ENCODE data around the gene RHOJ.
"Not testable (repeated sequence)": the region's sequence is repeated elsewhere in the genome, so short reads cannot be mapped to it uniquely, and the experiment has no call there.

RHOJ gene

DNA sequence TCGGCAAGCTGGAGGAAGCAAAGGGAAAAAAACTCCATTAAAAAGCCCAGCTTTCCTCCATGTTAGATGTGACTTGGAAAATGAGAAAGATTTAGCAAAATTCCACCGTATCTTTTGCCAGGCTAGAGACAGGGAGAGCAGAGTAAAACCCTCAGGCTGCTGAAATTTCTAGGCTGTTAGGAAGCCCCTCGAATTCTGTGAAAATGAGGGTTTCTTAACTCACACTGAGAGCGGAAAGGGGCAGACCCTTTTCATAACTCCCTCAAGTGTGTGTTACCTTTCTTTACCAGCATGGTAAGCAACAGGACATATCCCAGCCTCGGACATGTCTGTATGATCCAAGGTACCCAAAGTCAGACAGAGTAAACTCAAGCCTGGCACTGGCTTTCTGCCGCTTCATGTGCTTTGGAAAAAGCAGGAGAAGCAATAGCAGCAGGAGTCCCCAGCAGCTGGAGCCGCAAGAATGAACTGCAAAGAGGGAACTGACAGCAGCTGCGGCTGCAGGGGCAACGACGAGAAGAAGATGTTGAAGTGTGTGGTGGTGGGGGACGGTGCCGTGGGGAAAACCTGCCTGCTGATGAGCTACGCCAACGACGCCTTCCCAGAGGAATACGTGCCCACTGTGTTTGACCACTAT is at the start of gene RHOJ:
RHOJ (plus strand) TSS at position 37 of the 637 bp plus-strand sequence; CDS start at position 464, 427 bp downstream.
- Histone ChIP-seq H3K27me3 (ENCODE audit: control insufficient read depth, insufficient read depth, low read length) (no peaks in the 10 kb centered on the region), H3K4me3 (ENCODE audit: low read depth, low read length) (peak within 1 kb of the TSS; percentile 16), H3K4me1 (ENCODE audit: control insufficient read depth, insufficient read depth, low read length) (peaks cover 6% of the 10 kb centered on the region), H3K9me3 (ENCODE audit: control insufficient read depth, insufficient read depth, low read length) (no peaks in the 10 kb centered on the region), H3K9ac (ENCODE audit: low read depth, low read length) (no peak within 1 kb of the TSS), H3K36me3 (ENCODE audit: control insufficient read depth, insufficient read depth, low read length) (no peaks in the 10 kb centered on the region)

DNA sequence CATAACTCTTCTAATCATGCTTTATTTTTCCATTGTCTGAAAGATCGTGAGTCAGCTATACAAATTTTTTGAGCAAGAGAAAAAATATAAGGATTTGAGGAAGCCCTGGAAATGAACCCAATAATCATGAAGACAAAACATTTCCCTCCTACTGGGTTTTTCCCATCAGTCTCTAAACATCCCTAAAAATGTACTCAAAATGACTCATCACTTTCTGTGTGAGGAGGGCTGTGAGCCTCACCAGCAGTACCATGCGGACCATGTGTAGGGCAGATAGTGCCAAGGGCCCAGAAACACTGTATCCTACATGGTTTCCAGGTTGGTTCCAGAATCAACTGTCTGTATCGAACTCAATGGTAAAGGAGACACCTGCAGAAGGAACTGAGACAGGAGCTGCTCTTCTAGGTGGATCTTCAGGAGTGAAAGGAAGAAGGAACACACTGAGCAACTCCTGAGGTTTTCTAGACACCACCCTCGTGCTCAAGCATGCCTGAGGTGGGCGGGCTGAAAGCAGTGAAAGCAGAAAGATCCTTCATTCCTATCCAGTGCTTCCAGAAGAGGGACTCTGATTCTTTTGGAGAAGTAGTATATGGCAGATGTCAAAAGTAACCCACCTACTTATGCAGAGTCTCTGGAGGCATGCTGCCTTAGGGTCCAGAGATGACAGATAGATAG is 48.6 kb upstream of the RHOJ start:
- no peaks in the 10 kb centered on the region for H3K36me3 ChIP-seq (ENCODE audit: control insufficient read depth, insufficient read depth, low read length)
- no peak overlapping the region for H3K9ac ChIP-seq (ENCODE audit: low read depth, low read length)
- no peaks in the 10 kb centered on the region for H3K9me3 ChIP-seq (ENCODE audit: control insufficient read depth, insufficient read depth, low read length)
- H3K4me3 ChIP-seq (ENCODE audit: low read depth, low read length): no peak overlapping the region
- no peaks in the 10 kb centered on the region for H3K4me1 ChIP-seq (ENCODE audit: control insufficient read depth, insufficient read depth, low read length)
- H3K27me3 ChIP-seq (ENCODE audit: control insufficient read depth, insufficient read depth, low read length): no peaks in the 10 kb centered on the region

DNA sequence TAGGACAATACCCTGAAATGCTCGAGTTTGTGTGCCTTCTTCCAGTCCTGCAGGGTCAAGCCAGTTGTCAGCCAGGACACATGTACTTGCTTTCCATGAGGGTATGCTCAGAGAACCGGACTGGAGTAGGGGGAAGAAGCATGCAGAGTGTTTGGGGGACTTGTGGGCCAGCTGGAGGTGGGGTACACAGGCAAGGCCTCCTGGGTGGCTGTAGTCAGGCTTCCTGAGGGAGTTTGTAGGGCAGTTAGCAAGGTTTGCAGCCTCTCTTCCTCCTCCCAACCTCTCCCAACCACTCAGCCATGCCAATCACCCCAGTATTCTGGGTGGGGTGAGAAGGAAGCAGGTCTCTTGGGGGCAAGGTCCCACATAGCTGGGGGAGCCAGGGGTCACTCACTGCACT is 47.0 kb upstream of the RHOJ start:
- H3K36me3 ChIP-seq (ENCODE audit: control insufficient read depth, insufficient read depth, low read length): no peaks in the 10 kb centered on the region
- no peak overlapping the region for H3K4me3 ChIP-seq (ENCODE audit: low read depth, low read length)
- H3K27me3 ChIP-seq (ENCODE audit: control insufficient read depth, insufficient read depth, low read length): no peaks in the 10 kb centered on the region
- H3K9me3 ChIP-seq (ENCODE audit: control insufficient read depth, insufficient read depth, low read length): no peaks in the 10 kb centered on the region
- no peak overlapping the region for H3K9ac ChIP-seq (ENCODE audit: low read depth, low read length)
- no peaks in the 10 kb centered on the region for H3K4me1 ChIP-seq (ENCODE audit: control insufficient read depth, insufficient read depth, low read length)

DNA sequence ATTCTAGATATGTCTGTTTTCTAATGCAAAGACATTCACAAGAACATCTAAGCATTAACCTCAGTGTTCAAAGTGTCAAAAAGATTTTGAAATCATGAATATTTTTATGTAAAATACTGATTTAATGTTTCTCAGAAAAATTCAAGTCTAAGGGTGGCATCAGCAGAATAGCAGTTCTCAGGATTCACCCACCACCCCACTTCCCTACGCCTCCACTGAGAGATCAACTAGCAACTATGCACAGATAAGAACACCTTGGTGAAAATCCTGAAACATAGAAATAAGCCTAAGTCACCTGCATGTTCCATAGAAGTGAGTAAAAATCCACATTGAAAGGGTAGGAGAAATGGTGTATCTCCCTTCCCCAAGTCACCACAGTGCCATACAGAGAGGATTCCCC is 40.9 kb upstream of the RHOJ start:
- Histone ChIP-seq H3K4me3 (ENCODE audit: low read depth, low read length) (no peak overlapping the region), H3K36me3 (ENCODE audit: control insufficient read depth, insufficient read depth, low read length) (no peaks in the 10 kb centered on the region), H3K27me3 (ENCODE audit: control insufficient read depth, insufficient read depth, low read length) (no peaks in the 10 kb centered on the region), H3K9me3 (ENCODE audit: control insufficient read depth, insufficient read depth, low read length) (no peaks in the 10 kb centered on the region), H3K9ac (ENCODE audit: low read depth, low read length) (no peak overlapping the region), H3K4me1 (ENCODE audit: control insufficient read depth, insufficient read depth, low read length) (no peaks in the 10 kb centered on the region)

- H3K4me1 ChIP-seq (ENCODE audit: control insufficient read depth, insufficient read depth, low read length): no peaks in the 10 kb centered on the region
- no peaks in the 10 kb centered on the region for H3K9me3 ChIP-seq (ENCODE audit: control insufficient read depth, insufficient read depth, low read length)
- no peaks in the 10 kb centered on the region for H3K27me3 ChIP-seq (ENCODE audit: control insufficient read depth, insufficient read depth, low read length)
- no peak overlapping the region for H3K9ac ChIP-seq (ENCODE audit: low read depth, low read length)
- H3K4me3 ChIP-seq (ENCODE audit: low read depth, low read length): no peak overlapping the region
- H3K36me3 ChIP-seq (ENCODE audit: control insufficient read depth, insufficient read depth, low read length): no peaks in the 10 kb centered on the region
Observed at GRCh38 chr14:63164108-63164683, 40.0 kb upstream of the RHOJ start.

- not testable (repeated sequence) for H3K9ac ChIP-seq (ENCODE audit: low read depth, low read length); H3K9me3 ChIP-seq (ENCODE audit: control insufficient read depth, insufficient read depth, low read length); H3K36me3 ChIP-seq (ENCODE audit: control insufficient read depth, insufficient read depth, low read length); H3K4me1 ChIP-seq (ENCODE audit: control insufficient read depth, insufficient read depth, low read length); H3K27me3 ChIP-seq (ENCODE audit: control insufficient read depth, insufficient read depth, low read length); H3K4me3 ChIP-seq (ENCODE audit: low read depth, low read length)
Observed at GRCh38 chr14:63165267-63165666, 39.0 kb upstream of the RHOJ start.

GRCh38 chr14:63167044-63167443 is 37.2 kb upstream of the RHOJ start:
- H3K4me3 ChIP-seq (ENCODE audit: low read depth, low read length): no peak overlapping the region
- no peaks in the 10 kb centered on the region for H3K9me3 ChIP-seq (ENCODE audit: control insufficient read depth, insufficient read depth, low read length)
- H3K36me3 ChIP-seq (ENCODE audit: control insufficient read depth, insufficient read depth, low read length): no peaks in the 10 kb centered on the region
- no peaks in the 10 kb centered on the region for H3K27me3 ChIP-seq (ENCODE audit: control insufficient read depth, insufficient read depth, low read length)
- no peaks in the 10 kb centered on the region for H3K4me1 ChIP-seq (ENCODE audit: control insufficient read depth, insufficient read depth, low read length)
- H3K9ac ChIP-seq (ENCODE audit: low read depth, low read length): no peak overlapping the region

GRCh38 chr14:63174760-63175191 is 29.5 kb upstream of the RHOJ start:
- no peaks in the 10 kb centered on the region for H3K27me3 ChIP-seq (ENCODE audit: control insufficient read depth, insufficient read depth, low read length)
- H3K36me3 ChIP-seq (ENCODE audit: control insufficient read depth, insufficient read depth, low read length): no peaks in the 10 kb centered on the region
- H3K4me1 ChIP-seq (ENCODE audit: control insufficient read depth, insufficient read depth, low read length): no peaks in the 10 kb centered on the region
- no peak overlapping the region for H3K9ac ChIP-seq (ENCODE audit: low read depth, low read length)
- no peak overlapping the region for H3K4me3 ChIP-seq (ENCODE audit: low read depth, low read length)
- no peaks in the 10 kb centered on the region for H3K9me3 ChIP-seq (ENCODE audit: control insufficient read depth, insufficient read depth, low read length)

- Histone ChIP-seq H3K9me3 (ENCODE audit: control insufficient read depth, insufficient read depth, low read length) (no peaks in the 10 kb centered on the region), H3K9ac (ENCODE audit: low read depth, low read length) (no peak overlapping the region), H3K4me1 (ENCODE audit: control insufficient read depth, insufficient read depth, low read length) (no peaks in the 10 kb centered on the region), H3K36me3 (ENCODE audit: control insufficient read depth, insufficient read depth, low read length) (no peaks in the 10 kb centered on the region), H3K27me3 (ENCODE audit: control insufficient read depth, insufficient read depth, low read length) (no peaks in the 10 kb centered on the region), H3K4me3 (ENCODE audit: low read depth, low read length) (no peak overlapping the region)
Observed at GRCh38 chr14:63175531-63175930, 28.7 kb upstream of the RHOJ start.

GRCh38 chr14:63178912-63179311 is 25.3 kb upstream of the RHOJ start:
- Histone ChIP-seq H3K27me3 (ENCODE audit: control insufficient read depth, insufficient read depth, low read length) (no peaks in the 10 kb centered on the region), H3K9me3 (ENCODE audit: control insufficient read depth, insufficient read depth, low read length) (no peaks in the 10 kb centered on the region), H3K4me1 (ENCODE audit: control insufficient read depth, insufficient read depth, low read length) (no peaks in the 10 kb centered on the region), H3K9ac (ENCODE audit: low read depth, low read length) (no peak overlapping the region), H3K36me3 (ENCODE audit: control insufficient read depth, insufficient read depth, low read length) (no peaks in the 10 kb centered on the region), H3K4me3 (ENCODE audit: low read depth, low read length) (no peak overlapping the region)

GRCh38 chr14:63179383-63179782 is 24.9 kb upstream of the RHOJ start:
- H3K4me1 ChIP-seq (ENCODE audit: control insufficient read depth, insufficient read depth, low read length): no peaks in the 10 kb centered on the region
- H3K27me3 ChIP-seq (ENCODE audit: control insufficient read depth, insufficient read depth, low read length): no peaks in the 10 kb centered on the region
- no peak overlapping the region for H3K4me3 ChIP-seq (ENCODE audit: low read depth, low read length)
- no peaks in the 10 kb centered on the region for H3K36me3 ChIP-seq (ENCODE audit: control insufficient read depth, insufficient read depth, low read length)
- no peaks in the 10 kb centered on the region for H3K9me3 ChIP-seq (ENCODE audit: control insufficient read depth, insufficient read depth, low read length)
- H3K9ac ChIP-seq (ENCODE audit: low read depth, low read length): no peak overlapping the region

GRCh38 chr14:63180011-63180410 is 24.2 kb upstream of the RHOJ start:
- H3K9ac ChIP-seq (ENCODE audit: low read depth, low read length): no peak overlapping the region
- H3K4me1 ChIP-seq (ENCODE audit: control insufficient read depth, insufficient read depth, low read length): no peaks in the 10 kb centered on the region
- no peaks in the 10 kb centered on the region for H3K9me3 ChIP-seq (ENCODE audit: control insufficient read depth, insufficient read depth, low read length)
- no peak overlapping the region for H3K4me3 ChIP-seq (ENCODE audit: low read depth, low read length)
- no peaks in the 10 kb centered on the region for H3K36me3 ChIP-seq (ENCODE audit: control insufficient read depth, insufficient read depth, low read length)
- no peaks in the 10 kb centered on the region for H3K27me3 ChIP-seq (ENCODE audit: control insufficient read depth, insufficient read depth, low read length)

All from iPS-15b (cell line).